OCI-LY7 (cell line): ENCODE results near the gene USP37.

Experiments
- EZH2phosphoT487 ChIP-seq: fragments of 200-600 bp; sonication (generic); IDR thresholded peaks from 2 replicates; pipeline ENCODE4 v1.6.1; 2018; ENCODE audit warnings: low read depth, borderline replicate concordance, mild to moderate bottlenecking, mixed run types, antibody characterized with exemption, low read length, moderate library complexity, mixed read lengths
- TF ChIP-seq, protein P1 (sequence below): fragments of 200-600 bp; sonication (generic); conservative IDR thresholded peaks from 2 replicates; pipeline ENCODE4 v1.5.1; 2014; ENCODE audit warnings: mild to moderate bottlenecking, antibody characterized with exemption, low read length, moderate library complexity, mixed read lengths

GRCh38 chr2:218501665-218502064 is 66.5 kb downstream of the USP37 start:
- no peak for TF ChIP-seq EZH2phosphoT487
- TF ChIP-seq, protein P1, sequence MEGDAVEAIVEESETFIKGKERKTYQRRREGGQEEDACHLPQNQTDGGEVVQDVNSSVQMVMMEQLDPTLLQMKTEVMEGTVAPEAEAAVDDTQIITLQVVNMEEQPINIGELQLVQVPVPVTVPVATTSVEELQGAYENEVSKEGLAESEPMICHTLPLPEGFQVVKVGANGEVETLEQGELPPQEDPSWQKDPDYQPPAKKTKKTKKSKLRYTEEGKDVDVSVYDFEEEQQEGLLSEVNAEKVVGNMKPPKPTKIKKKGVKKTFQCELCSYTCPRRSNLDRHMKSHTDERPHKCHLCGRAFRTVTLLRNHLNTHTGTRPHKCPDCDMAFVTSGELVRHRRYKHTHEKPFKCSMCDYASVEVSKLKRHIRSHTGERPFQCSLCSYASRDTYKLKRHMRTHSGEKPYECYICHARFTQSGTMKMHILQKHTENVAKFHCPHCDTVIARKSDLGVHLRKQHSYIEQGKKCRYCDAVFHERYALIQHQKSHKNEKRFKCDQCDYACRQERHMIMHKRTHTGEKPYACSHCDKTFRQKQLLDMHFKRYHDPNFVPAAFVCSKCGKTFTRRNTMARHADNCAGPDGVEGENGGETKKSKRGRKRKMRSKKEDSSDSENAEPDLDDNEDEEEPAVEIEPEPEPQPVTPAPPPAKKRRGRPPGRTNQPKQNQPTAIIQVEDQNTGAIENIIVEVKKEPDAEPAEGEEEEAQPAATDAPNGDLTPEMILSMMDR, result no peak
